ENCODE data around the gene UBXN10.

DNA sequence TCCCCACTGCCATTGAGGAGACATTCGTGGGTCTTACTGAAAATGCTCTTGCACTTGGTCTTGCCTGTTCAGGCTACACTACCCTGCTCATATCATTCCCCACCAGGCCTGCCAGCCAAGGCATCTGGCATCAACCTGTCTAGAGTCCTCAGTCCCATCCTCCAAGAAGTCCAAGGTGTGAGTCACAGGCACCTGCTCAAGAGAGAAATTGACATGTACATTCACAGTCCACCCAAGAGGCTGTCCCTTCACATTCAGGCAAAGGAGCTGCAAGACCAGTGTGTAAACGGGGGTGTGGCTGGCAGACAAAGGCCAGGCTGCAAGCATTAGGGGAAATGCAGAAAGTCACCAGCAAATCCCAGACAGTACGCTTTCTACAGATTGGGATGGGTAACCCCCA is 13.5 kb downstream of the UBXN10 start:
- TF ChIP-seq, protein P1, sequence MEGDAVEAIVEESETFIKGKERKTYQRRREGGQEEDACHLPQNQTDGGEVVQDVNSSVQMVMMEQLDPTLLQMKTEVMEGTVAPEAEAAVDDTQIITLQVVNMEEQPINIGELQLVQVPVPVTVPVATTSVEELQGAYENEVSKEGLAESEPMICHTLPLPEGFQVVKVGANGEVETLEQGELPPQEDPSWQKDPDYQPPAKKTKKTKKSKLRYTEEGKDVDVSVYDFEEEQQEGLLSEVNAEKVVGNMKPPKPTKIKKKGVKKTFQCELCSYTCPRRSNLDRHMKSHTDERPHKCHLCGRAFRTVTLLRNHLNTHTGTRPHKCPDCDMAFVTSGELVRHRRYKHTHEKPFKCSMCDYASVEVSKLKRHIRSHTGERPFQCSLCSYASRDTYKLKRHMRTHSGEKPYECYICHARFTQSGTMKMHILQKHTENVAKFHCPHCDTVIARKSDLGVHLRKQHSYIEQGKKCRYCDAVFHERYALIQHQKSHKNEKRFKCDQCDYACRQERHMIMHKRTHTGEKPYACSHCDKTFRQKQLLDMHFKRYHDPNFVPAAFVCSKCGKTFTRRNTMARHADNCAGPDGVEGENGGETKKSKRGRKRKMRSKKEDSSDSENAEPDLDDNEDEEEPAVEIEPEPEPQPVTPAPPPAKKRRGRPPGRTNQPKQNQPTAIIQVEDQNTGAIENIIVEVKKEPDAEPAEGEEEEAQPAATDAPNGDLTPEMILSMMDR (IDR thresholded peaks at IDR 0.05; ENCODE audit: low read length) = no peak
- no peak for TF ChIP-seq EZH2 (optimal IDR thresholded peaks at IDR 0.05; ENCODE audit: low read depth, low read length)

All from MM.1S (cell line).